Measurements from ENCODE around the gene XAGE3.
"Not testable (repeated sequence)": the region's sequence is repeated elsewhere in the genome, so short reads cannot be mapped to it uniquely, and the experiment has no call there.

DNA sequence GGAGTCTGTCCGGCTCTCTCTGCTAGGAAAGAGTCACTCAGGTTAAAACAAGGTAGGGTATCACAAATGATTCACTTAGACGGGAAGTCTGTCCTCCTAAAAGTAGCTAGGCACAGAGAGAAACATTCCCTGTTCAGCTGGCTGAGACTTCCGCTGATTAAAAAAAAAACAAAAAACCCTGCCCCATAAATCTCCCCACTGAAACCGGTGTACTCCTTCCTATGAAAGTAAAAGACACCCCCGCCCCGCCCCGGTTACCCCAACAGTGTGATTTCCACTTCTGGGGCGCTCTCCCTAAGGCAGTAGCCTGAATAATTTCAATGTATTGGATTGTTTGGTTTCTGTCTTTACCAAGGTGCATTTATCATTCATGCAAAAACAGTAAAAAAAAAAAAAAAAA is 28.6 kb upstream of the XAGE3 start:
- TF ChIP-seq POLR2A (IDR thresholded peaks at IDR 0.05): not testable (repeated sequence)
- TF ChIP-seq, protein P1, sequence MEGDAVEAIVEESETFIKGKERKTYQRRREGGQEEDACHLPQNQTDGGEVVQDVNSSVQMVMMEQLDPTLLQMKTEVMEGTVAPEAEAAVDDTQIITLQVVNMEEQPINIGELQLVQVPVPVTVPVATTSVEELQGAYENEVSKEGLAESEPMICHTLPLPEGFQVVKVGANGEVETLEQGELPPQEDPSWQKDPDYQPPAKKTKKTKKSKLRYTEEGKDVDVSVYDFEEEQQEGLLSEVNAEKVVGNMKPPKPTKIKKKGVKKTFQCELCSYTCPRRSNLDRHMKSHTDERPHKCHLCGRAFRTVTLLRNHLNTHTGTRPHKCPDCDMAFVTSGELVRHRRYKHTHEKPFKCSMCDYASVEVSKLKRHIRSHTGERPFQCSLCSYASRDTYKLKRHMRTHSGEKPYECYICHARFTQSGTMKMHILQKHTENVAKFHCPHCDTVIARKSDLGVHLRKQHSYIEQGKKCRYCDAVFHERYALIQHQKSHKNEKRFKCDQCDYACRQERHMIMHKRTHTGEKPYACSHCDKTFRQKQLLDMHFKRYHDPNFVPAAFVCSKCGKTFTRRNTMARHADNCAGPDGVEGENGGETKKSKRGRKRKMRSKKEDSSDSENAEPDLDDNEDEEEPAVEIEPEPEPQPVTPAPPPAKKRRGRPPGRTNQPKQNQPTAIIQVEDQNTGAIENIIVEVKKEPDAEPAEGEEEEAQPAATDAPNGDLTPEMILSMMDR (IDR thresholded peaks at IDR 0.05): not testable (repeated sequence)

Data from Peyer's patch (tissue), 4 donors.